ENCODE results near the gene SERPINF2. TPM values are rescaled to one million over a fixed set of nuclear protein-coding genes. Genes with fewer than 3 reads are reported as not detected.

The SERPINF2 gene
- polyA plus RNA-seq, 1 experiment, result 0.02 TPM

DNA sequence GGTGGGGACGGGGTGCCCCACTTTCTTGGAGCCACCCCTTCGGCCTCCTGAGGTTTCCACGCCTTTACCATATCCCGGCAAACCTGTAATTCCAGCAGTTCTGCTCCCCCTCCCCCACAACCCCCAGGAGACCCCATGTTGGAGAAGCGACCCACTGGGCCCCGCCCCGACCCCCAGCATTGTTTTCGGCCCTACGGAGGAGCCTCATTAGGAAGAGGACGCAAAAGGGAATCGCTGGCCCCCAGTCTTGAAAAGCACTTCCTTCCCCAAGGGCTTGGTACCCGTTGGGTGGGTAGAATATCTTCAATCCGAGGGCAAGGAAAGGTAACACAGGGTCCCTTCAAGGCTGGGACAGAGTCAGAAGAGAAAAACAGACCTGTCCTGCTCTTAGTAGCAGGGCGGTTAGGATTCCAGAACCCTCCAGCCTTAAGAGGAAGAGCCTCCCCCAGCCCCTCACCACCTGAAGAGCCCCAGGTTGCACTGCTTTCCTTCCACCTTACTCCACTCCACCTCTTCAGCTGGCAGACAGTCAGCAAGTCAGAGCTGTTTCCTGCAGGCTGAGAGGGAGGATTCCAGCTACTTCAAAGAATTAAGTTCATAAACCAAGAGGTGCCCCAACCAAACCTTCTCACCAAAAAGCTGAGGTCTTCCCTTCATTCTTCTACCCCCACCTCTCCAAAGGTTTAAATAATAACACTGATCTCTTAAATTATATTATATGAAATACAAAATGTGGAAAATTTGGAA is 31.7 kb upstream of the SERPINF2 start:
- peaks cover 28% of the 10 kb centered on the region for H3K36me3 ChIP-seq (ENCODE audit: control insufficient read depth, insufficient read depth, low read length)
- DNase-seq (ENCODE audit: low read depth), result no peak
- H3K27me3 ChIP-seq (ENCODE audit: control insufficient read depth, insufficient read depth, low read length), result no peaks in the 10 kb centered on the region
- H3K4me3 ChIP-seq (ENCODE audit: low read depth, low read length), result peak overlapping the region; percentile 69
- CTCF ChIA-PET, result no interaction called here
- POLR2A ChIA-PET, result no interaction called here
- no peak for TF ChIP-seq CTCF (IDR thresholded peaks at IDR 0.05; ENCODE audit: insufficient read depth, low read depth, low read length)

DNA sequence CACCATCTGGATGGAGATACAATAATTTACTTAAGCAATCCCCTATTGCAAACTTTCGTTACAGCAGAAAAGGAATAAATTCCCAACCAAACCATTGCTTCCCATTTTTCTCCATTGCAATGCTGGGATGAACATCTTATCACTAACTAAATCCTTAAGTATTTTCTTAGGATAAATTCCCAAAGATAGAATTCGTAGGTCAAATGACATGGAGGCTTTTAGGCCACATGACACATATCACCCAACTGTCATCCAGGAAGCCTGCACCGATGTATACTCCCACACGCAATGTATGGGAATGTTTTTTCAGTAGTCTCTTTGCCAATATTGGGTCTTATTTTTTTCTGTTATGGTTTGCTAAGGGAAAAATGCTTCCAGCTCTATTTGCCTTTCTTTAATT is 30.9 kb upstream of the SERPINF2 start:
- no peak for TF ChIP-seq CTCF (IDR thresholded peaks at IDR 0.05; ENCODE audit: insufficient read depth, low read depth, low read length)

GRCh38 chr17:1712271-1712670 is 30.4 kb upstream of the SERPINF2 start:
- Histone ChIP-seq H3K4me3 (ENCODE audit: low read depth, low read length) (no peak overlapping the region), H3K36me3 (ENCODE audit: control insufficient read depth, insufficient read depth, low read length) (peaks cover 28% of the 10 kb centered on the region), H3K27me3 (ENCODE audit: control insufficient read depth, insufficient read depth, low read length) (no peaks in the 10 kb centered on the region)
- ChIA-PET CTCF (interaction anchor here (3.3 to 10.5 kb wide), 2 partner anchors 43 to 69 kb away, joined by 21 to 224 read pairs; no protein-coding TSS in a partner anchor), POLR2A (no interaction called here)
- no peak for DNase-seq (ENCODE audit: low read depth)
- no peak for TF ChIP-seq CTCF (IDR thresholded peaks at IDR 0.05; ENCODE audit: insufficient read depth, low read depth, low read length)

More for the DNA sequence above, 30.9 kb upstream of the SERPINF2 start:
- POLR2A ChIA-PET, result no interaction called here
- CTCF ChIA-PET, result no interaction called here
- H3K36me3 ChIP-seq (ENCODE audit: control insufficient read depth, insufficient read depth, low read length), result peaks cover 28% of the 10 kb centered on the region
- no peak overlapping the region for H3K4me3 ChIP-seq (ENCODE audit: low read depth, low read length)
- no peak for DNase-seq (ENCODE audit: low read depth)
- no peaks in the 10 kb centered on the region for H3K27me3 ChIP-seq (ENCODE audit: control insufficient read depth, insufficient read depth, low read length)

DNA sequence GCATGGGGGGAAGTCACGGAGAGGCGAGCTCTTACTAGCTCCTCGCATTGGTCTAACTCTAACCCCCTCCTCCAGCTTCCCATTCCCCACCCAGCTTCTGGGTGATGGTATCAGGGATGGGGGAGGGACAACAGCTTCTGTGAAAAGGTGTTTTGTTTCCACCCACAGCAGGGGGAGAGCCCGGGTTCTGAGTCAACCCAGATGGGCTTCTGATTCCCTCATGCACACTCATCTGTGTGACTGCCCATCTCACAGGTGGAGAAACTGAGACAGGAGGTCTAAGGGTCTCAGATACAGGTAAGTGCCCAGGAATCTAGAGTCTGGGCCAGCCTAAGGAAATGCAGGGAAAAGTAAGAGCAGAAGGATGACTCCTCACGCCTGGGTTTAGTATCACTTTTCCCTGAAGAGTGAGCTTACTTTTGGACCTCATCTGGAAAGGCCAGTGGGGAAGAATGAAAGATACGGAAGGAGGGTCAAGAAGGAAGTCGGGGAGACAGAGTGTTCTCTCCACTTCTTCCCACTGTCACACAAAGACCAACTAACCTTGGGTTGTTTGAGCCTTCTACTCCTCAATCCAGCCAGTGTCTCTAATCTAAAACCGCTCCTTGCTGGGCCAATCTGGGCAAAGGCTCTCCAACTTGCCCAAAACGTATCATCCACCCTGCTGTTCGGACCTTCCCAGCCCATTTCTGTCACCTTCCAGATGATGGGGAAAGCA is 29.4 kb upstream of the SERPINF2 start:
- ChIA-PET CTCF (interaction anchor here (0.7 to 10.5 kb wide), 5 partner anchors 45 to 358 kb away, joined by 3 to 224 read pairs (median 7); no protein-coding TSS in a partner anchor), POLR2A (interaction anchor here (1.3 kb wide), 1 partner anchor 74 kb away, joined by 6 read pairs; no protein-coding TSS in a partner anchor)
- Histone ChIP-seq H3K4me3 (ENCODE audit: low read depth, low read length) (peak overlapping the region; percentile 97), H3K36me3 (ENCODE audit: control insufficient read depth, insufficient read depth, low read length) (peaks cover 25% of the 10 kb centered on the region), H3K27me3 (ENCODE audit: control insufficient read depth, insufficient read depth, low read length) (no peaks in the 10 kb centered on the region)
- TF ChIP-seq CTCF (IDR thresholded peaks at IDR 0.05; ENCODE audit: insufficient read depth, low read depth, low read length), result no peak
- no peak for DNase-seq (ENCODE audit: low read depth)

GRCh38 chr17:1713878-1714426 is 28.7 kb upstream of the SERPINF2 start:
- CTCF ChIA-PET, result interaction anchor here (0.9 to 10.5 kb wide), 7 partner anchors 45 to 357 kb away, joined by 3 to 224 read pairs (median 3); partner anchors contain the start of gene RILP
- peak; percentile 55; the same call in 1 of the 2 replicates for TF ChIP-seq CTCF (IDR thresholded peaks at IDR 0.05; ENCODE audit: insufficient read depth, low read depth, low read length)
- Histone ChIP-seq H3K27me3 (ENCODE audit: control insufficient read depth, insufficient read depth, low read length) (no peaks in the 10 kb centered on the region), H3K4me3 (ENCODE audit: low read depth, low read length) (peak overlapping the region; percentile 97), H3K36me3 (ENCODE audit: control insufficient read depth, insufficient read depth, low read length) (peaks cover 25% of the 10 kb centered on the region)
- POLR2A ChIA-PET, result interaction anchor here (0.5 to 1.3 kb wide), 2 partner anchors 10 to 73 kb away, joined by 4 to 6 read pairs; no protein-coding TSS in a partner anchor
- no peak for DNase-seq (ENCODE audit: low read depth)
